Osteoblast (primary cell): Measurements from ENCODE around the gene SDCBP2. TPM values are rescaled to one million over a fixed set of nuclear protein-coding genes. Genes with fewer than 3 reads are reported as not detected.

Experiments
- DNase-seq: peaks from one replicate; pipeline ENCODE4 v3.0.0; 2011; ENCODE audit warnings: low spot score, mixed read lengths; ENCODE audit not compliant: insufficient read length; ENCODE audit errors: missing footprints
- H2AFZ ChIP-seq: 2 replicates; pipeline ENCODE4 v1.6.0; 2011; ENCODE audit warnings: mild to moderate bottlenecking, low read length
- H3K27ac ChIP-seq: 2 replicates; pipeline ENCODE4 v1.5.1; 2011; ENCODE audit warnings: mild to moderate bottlenecking, low read depth, low read length, moderate library complexity
- H3K27me3 ChIP-seq: 2 replicates; pipeline ENCODE4 v1.6.0; 2012; ENCODE audit warnings: mild to moderate bottlenecking, control low read depth, inconsistent platforms, low read length, moderate library complexity; ENCODE audit not compliant: insufficient read depth
- H3K36me3 ChIP-seq: 2 replicates; pipeline ENCODE4 v1.5.1; 2011; ENCODE audit warnings: mild to moderate bottlenecking, low read length, control low read depth, moderate library complexity; ENCODE audit not compliant: insufficient read depth
- H3K4me1 ChIP-seq: 2 replicates; pipeline ENCODE4 v1.5.1; 2011; ENCODE audit warnings: mild to moderate bottlenecking, low read length, control low read depth, moderate library complexity; ENCODE audit not compliant: insufficient read depth
- H3K4me2 ChIP-seq: 2 replicates; pipeline ENCODE4 v1.6.0; 2011; ENCODE audit warnings: mild to moderate bottlenecking, low read length; ENCODE audit not compliant: insufficient read depth
- H3K4me3 ChIP-seq: fragments of 200-600 bp; sonication (generic); 3 replicates; pipeline ENCODE4 v1.5.1; 2012; ENCODE audit warnings: mild to moderate bottlenecking, low read length, inconsistent platforms; ENCODE audit not compliant: insufficient read depth
- H3K79me2 ChIP-seq: 2 replicates; pipeline ENCODE4 v1.6.0; 2012; ENCODE audit warnings: mild to moderate bottlenecking, low read length, control low read depth, inconsistent platforms; ENCODE audit not compliant: insufficient read depth
- H3K9me3 ChIP-seq: 2 replicates; pipeline ENCODE4 v1.5.1; 2011; ENCODE audit warnings: low read depth, low read length, control low read depth
- H4K20me1 ChIP-seq: 2 replicates; pipeline ENCODE4 v1.6.0; 2012; ENCODE audit warnings: mild to moderate bottlenecking, low read length, control low read depth; ENCODE audit not compliant: insufficient read depth
- CTCF ChIP-seq: IDR thresholded peaks from 2 replicates; pipeline ENCODE4 v1.5.1; 2011; ENCODE audit warnings: mild to moderate bottlenecking, low read depth, low read length, moderate library complexity; ENCODE audit errors: extremely low read depth
- total RNA-seq: library from RNA; depleted of rRNA; stranded (reverse); fragments of >200 nt; gene quantifications from 2 replicates; pipeline ENCODE4 v1.2.3, GENCODE V29; 2012

Gene SDCBP2
- total RNA-seq, 1 donor: 2.2 TPM

GRCh38 chr20:1315804-1316203, 13.1 kb downstream of the SDCBP2 start:
- Histone ChIP-seq H2AFZ (no peak overlapping the region), H3K79me2 (no peaks in the 10 kb centered on the region), H3K36me3 (no peaks in the 10 kb centered on the region), H3K4me2 (no peak overlapping the region), H4K20me1 (no peaks in the 10 kb centered on the region), H3K27me3 (no peaks in the 10 kb centered on the region), H3K4me1 (peaks cover 14% of the 10 kb centered on the region), H3K9me3 (no peaks in the 10 kb centered on the region), H3K27ac (no peak overlapping the region), H3K4me3 (no peak overlapping the region)
- no peak for TF ChIP-seq CTCF
- no peak for DNase-seq

GRCh38 chr20:1313236-1313964, 15.5 kb downstream of the SDCBP2 start:
- H4K20me1 ChIP-seq: no peaks in the 10 kb centered on the region
- peak overlapping the region; percentile 64 for H3K4me3 ChIP-seq
- H3K27me3 ChIP-seq: no peaks in the 10 kb centered on the region
- DNase-seq: peak; percentile 97
- H3K9me3 ChIP-seq: no peaks in the 10 kb centered on the region
- H3K4me1 ChIP-seq: peaks cover 10% of the 10 kb centered on the region
- no peaks in the 10 kb centered on the region for H3K36me3 ChIP-seq
- peak overlapping the region; percentile 77 for H2AFZ ChIP-seq
- peak overlapping the region; percentile 80 for H3K4me2 ChIP-seq
- no peaks in the 10 kb centered on the region for H3K79me2 ChIP-seq
- H3K27ac ChIP-seq: no peak overlapping the region
- peak; percentile 91 for TF ChIP-seq CTCF

GRCh38 chr20:1312904-1313235, 16.1 kb downstream of the SDCBP2 start:
- no peak overlapping the region for H2AFZ ChIP-seq

GRCh38 chr20:1312308-1312707, 16.6 kb downstream of the SDCBP2 start:
- Histone ChIP-seq H3K79me2 (no peaks in the 10 kb centered on the region), H3K36me3 (no peaks in the 10 kb centered on the region), H2AFZ (no peak overlapping the region), H4K20me1 (no peaks in the 10 kb centered on the region), H3K9me3 (no peaks in the 10 kb centered on the region), H3K27me3 (no peaks in the 10 kb centered on the region), H3K4me3 (no peak overlapping the region), H3K27ac (no peak overlapping the region), H3K4me2 (no peak overlapping the region), H3K4me1 (peaks cover 6% of the 10 kb centered on the region)
- DNase-seq: no peak
- TF ChIP-seq CTCF: no peak

More at GRCh38 chr20:1312904-1313235, 16.1 kb downstream of the SDCBP2 start:
- H3K27me3 ChIP-seq: no peaks in the 10 kb centered on the region
- no peaks in the 10 kb centered on the region for H3K36me3 ChIP-seq
- H3K79me2 ChIP-seq: no peaks in the 10 kb centered on the region
- DNase-seq: peak; percentile 3
- H3K9me3 ChIP-seq: no peaks in the 10 kb centered on the region
- peaks cover 9% of the 10 kb centered on the region for H3K4me1 ChIP-seq
- H3K4me3 ChIP-seq: no peak overlapping the region
- TF ChIP-seq CTCF: no peak
- H3K27ac ChIP-seq: no peak overlapping the region
- H3K4me2 ChIP-seq: peak overlapping the region; percentile 80
- H4K20me1 ChIP-seq: no peaks in the 10 kb centered on the region
